NCI-H446 treated with DMSO at 0.1 percent for 48 hours (cell line): ENCODE results near the gene C1orf216.
"Not testable (repeated sequence)": the region's sequence is repeated elsewhere in the genome, so short reads cannot be mapped to it uniquely, and the experiment has no call there.

ENCODE experiments used
- DNase-seq: peaks from one replicate; lab custom pipeline; 2025; lab: John Stamatoyannopoulos, UW

Gene C1orf216, protein sequence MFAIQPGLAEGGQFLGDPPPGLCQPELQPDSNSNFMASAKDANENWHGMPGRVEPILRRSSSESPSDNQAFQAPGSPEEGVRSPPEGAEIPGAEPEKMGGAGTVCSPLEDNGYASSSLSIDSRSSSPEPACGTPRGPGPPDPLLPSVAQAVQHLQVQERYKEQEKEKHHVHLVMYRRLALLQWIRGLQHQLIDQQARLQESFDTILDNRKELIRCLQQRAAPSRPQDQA

GRCh38 chr1:35718492-35719336 lies at the start of gene C1orf216:
Gene C1orf216, minus strand, starts transcription at chr1:35718884. Its CDS starts 2,563 bp downstream, at chr1:35716321.
- no peak for DNase-seq

DNA sequence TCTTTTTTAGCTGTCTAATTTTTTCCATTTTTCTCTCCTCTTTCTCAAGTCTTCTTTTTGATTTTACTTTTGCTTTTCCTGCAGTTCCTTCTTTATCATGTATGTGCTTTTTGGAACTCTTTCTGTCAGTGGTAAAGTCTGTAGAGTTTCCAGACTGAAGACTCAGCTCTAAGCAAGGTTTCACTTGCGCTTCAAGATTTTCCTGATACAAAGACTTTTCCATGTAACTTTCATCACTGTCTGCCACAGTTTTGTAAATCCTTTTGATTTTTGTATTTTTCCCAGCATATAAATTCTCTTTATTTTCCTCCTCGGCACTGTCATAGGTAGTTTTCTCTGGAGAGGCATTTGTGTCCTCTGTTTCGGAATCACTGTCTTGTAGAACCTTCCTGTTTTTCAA lies 45.6 kb upstream of the C1orf216 start:
- DNase-seq = no peak

- no peak for DNase-seq
These were observed 44.5 kb upstream of the C1orf216 start for GRCh38 chr1:35763201-35763600.

DNA sequence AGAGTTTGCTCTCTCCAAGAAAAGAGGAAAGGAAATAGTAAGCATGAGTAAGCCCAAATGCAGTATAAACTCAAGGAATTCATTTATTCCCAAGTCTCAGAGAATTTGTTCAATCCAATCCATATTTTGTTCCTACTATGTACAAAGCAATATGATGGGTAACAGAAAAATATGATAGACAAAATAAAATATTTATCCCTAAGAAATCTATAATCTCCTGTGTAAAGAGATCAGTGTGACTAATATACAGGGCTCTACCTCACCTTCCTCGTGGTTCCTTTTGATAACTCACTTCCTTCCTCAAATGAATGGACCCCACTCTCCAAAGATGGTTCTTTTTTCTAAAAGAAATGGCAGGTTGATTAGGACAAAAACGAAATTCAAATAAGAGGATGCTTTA lies 43.5 kb upstream of the C1orf216 start:
- no peak for DNase-seq

- DNase-seq = no peak
These were observed 37.4 kb upstream of the C1orf216 start for GRCh38 chr1:35756064-35756463.

GRCh38 chr1:35753626-35754260 lies 35.1 kb upstream of the C1orf216 start:
- DNase-seq = no peak

DNA sequence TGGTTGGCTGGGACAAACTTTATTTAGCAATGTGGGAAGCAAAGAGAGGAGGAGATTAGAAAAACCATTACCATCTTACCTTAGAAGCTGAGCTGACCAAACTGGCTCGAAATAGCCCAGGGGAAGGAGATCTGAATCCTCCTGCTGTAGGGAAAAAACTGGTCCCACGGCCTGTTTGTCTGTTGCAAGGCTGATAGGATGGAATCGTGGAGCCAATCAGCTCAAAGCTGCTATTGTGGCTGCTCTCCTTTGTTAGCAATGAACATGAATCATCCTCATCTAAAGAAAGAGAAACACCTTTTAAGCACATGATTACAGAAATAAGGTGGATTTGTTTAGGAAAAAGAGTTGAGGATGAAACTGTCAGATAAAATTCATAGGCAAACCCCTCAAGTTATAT lies 29.6 kb upstream of the C1orf216 start:
- no peak for DNase-seq

GRCh38 chr1:35745124-35745730 lies 26.5 kb upstream of the C1orf216 start:
- no peak for DNase-seq

- no peak for DNase-seq
These were observed 18.4 kb upstream of the C1orf216 start for GRCh38 chr1:35737120-35737519.

DNA sequence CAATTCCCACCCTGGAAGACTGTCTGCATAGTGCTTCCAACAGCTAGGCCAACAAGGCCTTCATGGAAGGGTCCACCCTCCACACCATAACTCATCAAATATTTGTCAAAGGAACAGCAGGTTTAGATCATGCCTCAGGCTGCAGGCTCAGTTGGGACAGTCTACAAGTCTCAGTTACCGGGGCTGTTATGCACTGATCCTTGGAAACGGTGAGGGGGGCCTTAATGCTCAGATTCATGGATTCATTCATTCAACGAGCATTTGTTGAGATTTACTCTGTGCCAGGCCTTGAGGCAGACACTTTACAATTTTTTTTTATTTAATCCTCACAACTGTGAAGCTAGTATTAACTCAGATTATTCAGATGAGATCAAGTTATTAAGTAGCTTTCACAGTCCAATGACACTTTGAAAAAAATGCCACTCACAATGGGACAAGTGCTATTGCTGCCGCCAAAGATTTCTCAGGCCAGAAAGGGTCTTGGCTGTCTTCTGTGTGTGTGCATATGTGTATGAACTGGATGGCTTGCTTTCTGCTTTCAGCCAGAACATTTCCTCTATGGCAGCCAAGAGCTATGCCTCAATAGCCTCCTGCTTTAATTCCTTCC lies 8.9 kb upstream of the C1orf216 start:
- no peak for DNase-seq

GRCh38 chr1:35726450-35727433 lies 8.1 kb upstream of the C1orf216 start:
- peak; percentile 18 for DNase-seq

DNA sequence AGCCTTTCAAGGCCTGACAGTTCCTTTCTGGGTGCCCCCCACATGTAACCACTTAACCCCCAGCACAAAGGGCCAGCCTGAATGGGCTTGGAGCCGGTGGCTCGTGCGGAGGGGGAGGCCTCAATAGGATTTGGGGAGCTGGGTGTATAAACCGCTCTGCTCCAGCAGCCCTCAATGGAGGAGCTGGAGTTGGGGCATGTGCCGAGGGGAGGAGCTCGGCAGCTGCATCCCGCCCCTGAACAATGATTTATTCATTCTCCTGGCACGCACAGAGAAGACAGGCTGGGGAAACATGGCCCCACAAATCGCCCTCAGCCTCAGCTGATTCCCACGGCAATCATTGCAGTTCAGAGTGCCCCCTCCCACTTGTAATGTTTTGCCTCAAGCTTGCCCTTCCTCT lies 6.9 kb upstream of the C1orf216 start:
- no peak for DNase-seq

- DNase-seq = no peak
These were observed 690 bp downstream of the C1orf216 start for GRCh38 chr1:35717911-35718476.

- peak; percentile 15 for DNase-seq
These were observed 3.1 kb downstream of the C1orf216 start for GRCh38 chr1:35715568-35716002.

DNA sequence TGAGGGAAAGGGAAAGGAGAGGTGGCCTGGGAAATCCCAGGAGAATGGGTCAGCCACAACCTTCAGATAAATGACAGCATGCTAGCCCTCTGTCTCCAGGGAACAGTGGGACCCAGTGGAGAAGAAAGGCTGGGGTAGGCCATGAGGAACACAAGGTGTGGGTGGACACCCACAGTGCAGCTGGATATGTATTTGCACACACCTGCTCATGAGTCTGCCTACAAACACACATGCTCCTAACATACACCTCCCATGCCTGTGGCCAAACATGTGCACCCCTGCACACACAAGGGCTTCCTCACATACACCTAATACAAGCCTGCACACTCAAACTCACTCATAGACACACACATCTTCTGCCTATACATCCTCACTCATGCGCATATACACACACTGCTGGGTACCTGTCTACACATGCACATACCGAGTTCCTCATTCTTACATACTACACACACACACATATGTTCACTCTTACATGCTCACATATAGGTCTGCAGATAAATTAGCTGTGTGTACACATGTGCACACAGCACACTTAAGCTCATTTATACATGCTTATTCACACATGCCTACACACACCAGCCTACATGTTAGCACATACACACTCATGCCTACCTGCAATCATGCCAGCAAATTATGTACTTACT lies 3.6 kb downstream of the C1orf216 start:
- no peak for DNase-seq

DNA sequence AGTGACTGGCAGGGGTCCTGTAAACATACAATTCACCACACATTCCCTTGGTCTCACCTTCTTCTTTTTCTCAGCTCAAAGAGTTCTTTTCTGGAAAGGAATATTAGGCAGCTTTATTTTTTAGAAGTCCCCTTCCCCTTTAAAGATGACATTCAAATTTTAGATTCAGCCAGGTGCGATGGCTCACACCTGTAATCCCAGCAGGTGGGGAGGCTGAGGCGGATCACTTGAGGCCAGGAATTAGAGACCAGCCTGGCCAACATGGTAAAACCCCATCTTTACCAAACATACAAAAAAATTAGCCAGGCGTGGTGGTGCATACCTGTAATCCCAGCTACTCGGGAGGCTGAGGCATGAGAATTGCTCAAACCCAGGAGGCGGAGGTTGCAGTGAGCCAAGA lies 7.6 kb downstream of the C1orf216 start:
- DNase-seq = not testable (repeated sequence)

DNA sequence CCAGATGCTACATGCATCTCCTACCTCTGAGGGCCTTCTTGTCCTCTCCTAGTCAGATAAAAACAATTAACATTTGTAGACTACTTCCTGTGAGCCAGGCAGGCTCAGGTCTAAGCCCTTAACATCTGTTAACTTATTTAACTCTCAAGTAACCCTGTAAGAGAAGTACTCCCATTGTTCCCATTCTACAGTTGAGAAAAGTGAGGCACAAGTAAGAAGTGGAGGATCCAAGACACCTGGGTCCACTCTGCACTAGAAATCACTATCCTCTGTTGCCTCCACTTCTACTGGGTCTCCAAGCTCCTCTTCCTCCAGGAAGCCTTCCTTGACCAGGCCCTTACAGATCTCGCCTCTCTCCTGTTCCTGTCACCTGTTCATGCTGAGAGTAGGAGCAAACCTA lies 9.7 kb downstream of the C1orf216 start:
- DNase-seq = no peak

DNA sequence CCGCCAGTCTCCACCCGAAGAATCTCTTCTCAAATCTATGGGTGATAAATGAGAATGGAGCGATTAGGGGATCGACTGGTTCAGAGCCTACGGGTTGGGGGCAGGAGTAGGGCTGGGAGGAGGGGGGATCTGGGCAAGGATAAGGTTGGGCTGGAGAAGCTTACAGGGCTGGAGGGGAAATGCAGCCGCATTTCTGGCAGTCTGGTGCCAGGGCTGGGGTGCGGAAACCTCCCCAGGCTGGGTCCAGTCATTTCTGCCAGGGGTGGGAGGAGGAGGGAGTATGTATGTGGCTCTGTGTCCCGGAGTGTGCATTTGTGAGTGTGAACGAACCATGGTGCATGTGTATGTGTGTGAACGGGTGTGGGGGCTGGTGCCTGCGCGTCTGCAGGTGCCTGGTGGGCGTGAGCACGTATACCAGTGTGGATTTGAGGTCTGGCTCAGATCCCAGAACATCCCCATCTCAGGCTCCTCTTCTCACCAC lies 10.2 kb downstream of the C1orf216 start:
- no peak for DNase-seq

- DNase-seq = no peak
These were observed 10.9 kb downstream of the C1orf216 start for GRCh38 chr1:35707601-35708440.
